ENCODE measurements around the gene PIGR.

DNA sequence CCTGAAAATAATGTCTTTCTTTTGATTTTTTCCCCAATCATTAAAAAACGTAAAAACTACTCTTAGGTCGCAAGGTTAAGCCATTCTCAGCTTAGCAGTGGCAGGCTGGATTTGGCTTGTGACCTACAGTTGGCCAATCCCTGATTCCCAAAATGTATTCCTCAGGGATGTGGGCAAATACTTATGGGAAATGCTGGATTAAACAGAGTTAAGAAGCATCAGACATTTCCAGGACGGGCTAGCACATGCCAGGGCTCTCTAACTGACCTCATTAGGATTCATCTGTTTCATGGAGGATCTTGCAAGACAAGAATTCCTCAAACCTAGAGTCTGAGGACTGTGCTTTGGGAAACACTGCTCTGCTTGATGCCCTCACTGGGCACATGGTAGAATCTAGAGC lies 50.0 kb downstream of the PIGR start:
- TF ChIP-seq, protein P1, sequence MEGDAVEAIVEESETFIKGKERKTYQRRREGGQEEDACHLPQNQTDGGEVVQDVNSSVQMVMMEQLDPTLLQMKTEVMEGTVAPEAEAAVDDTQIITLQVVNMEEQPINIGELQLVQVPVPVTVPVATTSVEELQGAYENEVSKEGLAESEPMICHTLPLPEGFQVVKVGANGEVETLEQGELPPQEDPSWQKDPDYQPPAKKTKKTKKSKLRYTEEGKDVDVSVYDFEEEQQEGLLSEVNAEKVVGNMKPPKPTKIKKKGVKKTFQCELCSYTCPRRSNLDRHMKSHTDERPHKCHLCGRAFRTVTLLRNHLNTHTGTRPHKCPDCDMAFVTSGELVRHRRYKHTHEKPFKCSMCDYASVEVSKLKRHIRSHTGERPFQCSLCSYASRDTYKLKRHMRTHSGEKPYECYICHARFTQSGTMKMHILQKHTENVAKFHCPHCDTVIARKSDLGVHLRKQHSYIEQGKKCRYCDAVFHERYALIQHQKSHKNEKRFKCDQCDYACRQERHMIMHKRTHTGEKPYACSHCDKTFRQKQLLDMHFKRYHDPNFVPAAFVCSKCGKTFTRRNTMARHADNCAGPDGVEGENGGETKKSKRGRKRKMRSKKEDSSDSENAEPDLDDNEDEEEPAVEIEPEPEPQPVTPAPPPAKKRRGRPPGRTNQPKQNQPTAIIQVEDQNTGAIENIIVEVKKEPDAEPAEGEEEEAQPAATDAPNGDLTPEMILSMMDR (IDR thresholded peaks at IDR 0.05 in 2 of 3, conservative IDR thresholded peaks at IDR 0.05 in 1 of 3; ENCODE audit: insufficient read depth in 2 of 3, low read depth in 1 of 3, low read length in 3 of 3), result no peak
- TF ChIP-seq, protein P2, sequence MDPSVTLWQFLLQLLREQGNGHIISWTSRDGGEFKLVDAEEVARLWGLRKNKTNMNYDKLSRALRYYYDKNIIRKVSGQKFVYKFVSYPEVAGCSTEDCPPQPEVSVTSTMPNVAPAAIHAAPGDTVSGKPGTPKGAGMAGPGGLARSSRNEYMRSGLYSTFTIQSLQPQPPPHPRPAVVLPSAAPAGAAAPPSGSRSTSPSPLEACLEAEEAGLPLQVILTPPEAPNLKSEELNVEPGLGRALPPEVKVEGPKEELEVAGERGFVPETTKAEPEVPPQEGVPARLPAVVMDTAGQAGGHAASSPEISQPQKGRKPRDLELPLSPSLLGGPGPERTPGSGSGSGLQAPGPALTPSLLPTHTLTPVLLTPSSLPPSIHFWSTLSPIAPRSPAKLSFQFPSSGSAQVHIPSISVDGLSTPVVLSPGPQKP (CRISPR knock-in tag; IDR thresholded peaks at IDR 0.05), result no peak
- no peak for TF ChIP-seq NRF1 (conservative IDR thresholded peaks at IDR 0.05 in 1 of 2, IDR thresholded peaks at IDR 0.05 in 1 of 2)
- no peak for TF ChIP-seq HNRNPLL (IDR thresholded peaks at IDR 0.05; ENCODE audit: low read depth, low read length, poor library complexity, severe bottlenecking)
- TF ChIP-seq ZNF24 (IDR thresholded peaks at IDR 0.05), result no peak
- no peak for TF ChIP-seq HDAC6 (IDR thresholded peaks at IDR 0.05; ENCODE audit: low read depth, low read length)
- TF ChIP-seq EP300 (IDR thresholded peaks at IDR 0.05; ENCODE audit: low read length), result no peak
